H9 (cell line): ENCODE results near the gene CEP112. TPM values are rescaled to one million over a fixed set of nuclear protein-coding genes. Genes with fewer than 3 reads are reported as not detected.

Experiments
- DNase-seq: peaks from one replicate; pipeline ENCODE4 v3.0.0-alpha.2; 2017
- H2AFZ ChIP-seq: one replicate; pipeline ENCODE4 v1.6.1; 2013; ENCODE audit warnings: mild to moderate bottlenecking, low read length, control low read depth, moderate library complexity
- H2AK5ac ChIP-seq: 2 replicates; pipeline ENCODE4 v1.6.1; 2013; ENCODE audit warnings: low read length, control low read depth, mixed read lengths; ENCODE audit not compliant: insufficient read length
- H2BK120ac ChIP-seq: one replicate; pipeline ENCODE4 v1.6.1; 2013; ENCODE audit warnings: low read depth, mild to moderate bottlenecking, low read length, control low read depth, inconsistent platforms; ENCODE audit not compliant: poor library complexity, severe bottlenecking
- H2BK12ac ChIP-seq: 2 replicates; pipeline ENCODE4 v1.6.1; 2013; ENCODE audit warnings: low read length, control low read depth, mixed read lengths, low read depth; ENCODE audit not compliant: insufficient read length
- H2BK15ac ChIP-seq: 2 replicates; pipeline ENCODE4 v1.6.1; 2013; ENCODE audit warnings: low read depth, low read length, control low read depth
- H2BK20ac ChIP-seq: one replicate; pipeline ENCODE4 v1.6.1; 2013; ENCODE audit warnings: low read depth, mild to moderate bottlenecking, low read length, control low read depth, inconsistent platforms; ENCODE audit not compliant: poor library complexity, severe bottlenecking
- H2BK5ac ChIP-seq: 2 replicates; pipeline ENCODE4 v1.6.1; 2013; ENCODE audit warnings: low read length, control low read depth, mixed read lengths; ENCODE audit not compliant: insufficient read length
- H3K14ac ChIP-seq: 2 replicates; pipeline ENCODE4 v1.6.1; 2013; ENCODE audit warnings: low read length, control low read depth; ENCODE audit not compliant: insufficient read depth
- H3K18ac ChIP-seq: 2 replicates; pipeline ENCODE4 v1.6.1; 2013; ENCODE audit warnings: low read depth, mild to moderate bottlenecking, mixed read lengths, low read length, control low read depth; ENCODE audit not compliant: insufficient read length
- H3K23ac ChIP-seq: 2 replicates; pipeline ENCODE4 v1.6.1; 2013; ENCODE audit warnings: low read length, control low read depth, mixed read lengths, low read depth; ENCODE audit not compliant: insufficient read length
- H3K23me2 ChIP-seq: 2 replicates; pipeline ENCODE4 v1.6.1; 2013; ENCODE audit warnings: low read depth, mild to moderate bottlenecking, mixed read lengths, low read length, control low read depth; ENCODE audit not compliant: insufficient read length, poor library complexity, severe bottlenecking
- H3K27ac ChIP-seq: 2 replicates; pipeline ENCODE4 v1.5.1; 2013; ENCODE audit warnings: low read length, control low read depth, mixed read lengths, low read depth; ENCODE audit not compliant: insufficient read length
- H3K27me3 ChIP-seq: 2 replicates; pipeline ENCODE4 v1.6.1; 2013; ENCODE audit warnings: low read length, control low read depth, inconsistent platforms; ENCODE audit not compliant: insufficient read depth
- H3K4ac ChIP-seq: 2 replicates; pipeline ENCODE4 v1.6.1; 2013; ENCODE audit warnings: low read depth, mild to moderate bottlenecking, control low read depth, inconsistent platforms, low read length, moderate library complexity
- H3K4me1 ChIP-seq: 2 replicates; pipeline ENCODE4 v1.6.1; 2013; ENCODE audit warnings: low read length, control low read depth, inconsistent platforms; ENCODE audit not compliant: insufficient read depth
- H3K4me2 ChIP-seq: 2 replicates; pipeline ENCODE4 v1.6.1; 2013; ENCODE audit warnings: low read length, control low read depth, mixed read lengths; ENCODE audit not compliant: insufficient read length, insufficient read depth
- H3K56ac ChIP-seq: 2 replicates; pipeline ENCODE4 v1.6.1; 2013; ENCODE audit warnings: low read depth, mild to moderate bottlenecking, mixed read lengths, low read length, control low read depth; ENCODE audit not compliant: insufficient read length
- H3K79me1 ChIP-seq: 2 replicates; pipeline ENCODE4 v1.6.1; 2013; ENCODE audit warnings: low read depth, mild to moderate bottlenecking, moderate library complexity, low read length, control low read depth, inconsistent platforms; ENCODE audit not compliant: insufficient read depth, poor library complexity, severe bottlenecking
- H3K79me2 ChIP-seq: 2 replicates; pipeline ENCODE4 v1.6.1; 2013; ENCODE audit warnings: low read length, control low read depth, inconsistent platforms; ENCODE audit not compliant: insufficient read depth
- H3K9ac ChIP-seq: 2 replicates; pipeline ENCODE4 v1.6.1; 2013; ENCODE audit warnings: low read length, control low read depth, mixed read lengths; ENCODE audit not compliant: insufficient read length; ENCODE audit errors: extremely low read depth
- H3K9me3 ChIP-seq: one replicate; pipeline ENCODE4 v1.6.1; 2013; ENCODE audit warnings: low read depth, low read length, inconsistent platforms; ENCODE audit not compliant: control insufficient read depth
- H3T11ph ChIP-seq: one replicate; pipeline ENCODE4 v1.6.1; 2013; ENCODE audit warnings: mild to moderate bottlenecking, low read length, control low read depth, inconsistent platforms
- H4K20me1 ChIP-seq: one replicate; pipeline ENCODE4 v1.6.1; 2013; ENCODE audit not compliant: control insufficient read depth, insufficient read length, insufficient read depth
- H4K5ac ChIP-seq: 2 replicates; pipeline ENCODE4 v1.6.1; 2013; ENCODE audit warnings: low read depth, mild to moderate bottlenecking, mixed read lengths, low read length, control low read depth; ENCODE audit not compliant: insufficient read length
- H4K8ac ChIP-seq: replicated peaks from 2 replicates; pipeline ENCODE4 v1.6.1; 2013; ENCODE audit warnings: low read length, control low read depth, mixed read lengths, low read depth; ENCODE audit not compliant: insufficient read length
- H4K91ac ChIP-seq: 2 replicates; pipeline ENCODE4 v1.6.1; 2013; ENCODE audit warnings: low read depth, mild to moderate bottlenecking, moderate library complexity, mixed read lengths, low read length, control low read depth; ENCODE audit not compliant: insufficient read length
- H3K27ac Mint-ChIP-seq, 3 experiments: 2 replicates in 2 of 3; 3 replicates in 1 of 3; pipeline ENCODE4 v1.8.0; 2020 to 2021; ENCODE audit warnings: mixed read lengths in 3 of 3, mild to moderate bottlenecking in 1 of 3, moderate library complexity in 1 of 3
- H3K27me3 Mint-ChIP-seq: 2 replicates; pipeline ENCODE4 v1.8.0; 2021; ENCODE audit warnings: low read depth, mild to moderate bottlenecking, moderate library complexity, mixed read lengths
- H3K36me3 Mint-ChIP-seq, 3 experiments: 2 replicates in 2 of 3; 3 replicates in 1 of 3; pipeline ENCODE4 v1.8.0; 2020 to 2021; ENCODE audit warnings: low read depth in 3 of 3, mixed read lengths in 3 of 3; ENCODE audit not compliant: insufficient read depth in 1 of 3
- H3K4me1 Mint-ChIP-seq, 2 experiments: 2 replicates each; pipeline ENCODE4 v1.8.0; 2020; ENCODE audit warnings: mixed read lengths in 2 of 2
- H3K4me3 Mint-ChIP-seq, 2 experiments: 2 replicates in 1 of 2; 3 replicates in 1 of 2; pipeline ENCODE4 v1.8.0; 2020 to 2021; ENCODE audit warnings: mild to moderate bottlenecking in 2 of 2, mixed read lengths in 2 of 2, moderate library complexity in 1 of 2
- H3K9me3 Mint-ChIP-seq, 2 experiments: 2 replicates in 1 of 2; 3 replicates in 1 of 2; pipeline ENCODE4 v1.8.0; 2020; ENCODE audit warnings: mild to moderate bottlenecking in 2 of 2, mixed read lengths in 2 of 2, moderate library complexity in 1 of 2
- CTCF ChIP-seq: fragments of 200-600 bp; sonication (generic); conservative IDR thresholded peaks from 3 replicates; pipeline ENCODE4 v1.8.0; 2021; ENCODE audit warnings: antibody characterized with exemption, mild to moderate bottlenecking
- WGBS: extraction: QIAGEN DNeasy Blood & Tissue Kit; methylation state at CpG from one replicate; pipeline ENCODE4 v1.1.7; 2013; ENCODE audit warnings: missing lambda C conversion rate, low lambda C conversion rate, mixed read lengths; ENCODE audit not compliant: insufficient read length; ENCODE audit errors: extremely low coverage; 5-methylcytosine and 5-hydroxymethylcytosine counted together
- total RNA-seq: library from RNA; stranded (reverse); gene quantifications from 2 replicates; pipeline ENCODE4 v1.2.1, GENCODE V29; 2021

The CEP112 gene
- total RNA-seq, 1 experiment from 2014 or later, result 5.4 TPM

- no peaks in the 10 kb centered on the region for H3K79me1 ChIP-seq
- H3K4me3 Mint-ChIP-seq, result no peak overlapping the region
- no CpG with 5 or more reads among the region's 2 CpGs for WGBS
Measured at GRCh38 chr17:66018786-66019185, 173.1 kb downstream of the CEP112 start.

More at GRCh38 chr17:66018786-66019185, 173.1 kb downstream of the CEP112 start:
- H3K79me2 ChIP-seq, result no peaks in the 10 kb centered on the region
- H3T11ph ChIP-seq, result no peak overlapping the region
- H4K91ac ChIP-seq, result no peak overlapping the region
- Mint-ChIP-seq H3K9me3 (peaks cover 8 to 10% of the 10 kb centered on the region in 2 experiments), H3K36me3 (peaks cover 7 to 8% (median 8%) of the 10 kb centered on the region in 3 experiments), H3K27me3 (no peaks in the 10 kb centered on the region), H3K4me1 (no peaks in the 10 kb centered on the region), H3K27ac (no peak overlapping the region)
- H2BK5ac ChIP-seq, result no peak overlapping the region
- no peak overlapping the region for H3K27ac ChIP-seq
- H3K23me2 ChIP-seq, result no peaks in the 10 kb centered on the region
- H2BK15ac ChIP-seq, result no peak overlapping the region
- no peak overlapping the region for H3K9ac ChIP-seq
- H2BK12ac ChIP-seq, result no peak overlapping the region
- no peaks in the 10 kb centered on the region for H3K4me1 ChIP-seq
- H2AFZ ChIP-seq, result no peak overlapping the region
- H3K14ac ChIP-seq, result no peak overlapping the region
- H3K9me3 ChIP-seq, result no peaks in the 10 kb centered on the region
- H2AK5ac ChIP-seq, result no peak overlapping the region
- no peaks in the 10 kb centered on the region for H3K27me3 ChIP-seq
- no peak overlapping the region for H4K5ac ChIP-seq
- no peak overlapping the region for H3K4me2 ChIP-seq
- no peak overlapping the region for H3K23ac ChIP-seq
- no peak overlapping the region for H3K4ac ChIP-seq
- DNase-seq, result no peak
- H2BK20ac ChIP-seq, result no peak overlapping the region
- H2BK120ac ChIP-seq, result no peak overlapping the region
- no peak overlapping the region for H3K56ac ChIP-seq
- no peak overlapping the region for H3K18ac ChIP-seq
- no peaks in the 10 kb centered on the region for H4K20me1 ChIP-seq
- no peak for TF ChIP-seq CTCF
- H4K8ac ChIP-seq, result no peak overlapping the region
